Measurements from ENCODE around the gene SMIM20.

Gene SMIM20

DNA sequence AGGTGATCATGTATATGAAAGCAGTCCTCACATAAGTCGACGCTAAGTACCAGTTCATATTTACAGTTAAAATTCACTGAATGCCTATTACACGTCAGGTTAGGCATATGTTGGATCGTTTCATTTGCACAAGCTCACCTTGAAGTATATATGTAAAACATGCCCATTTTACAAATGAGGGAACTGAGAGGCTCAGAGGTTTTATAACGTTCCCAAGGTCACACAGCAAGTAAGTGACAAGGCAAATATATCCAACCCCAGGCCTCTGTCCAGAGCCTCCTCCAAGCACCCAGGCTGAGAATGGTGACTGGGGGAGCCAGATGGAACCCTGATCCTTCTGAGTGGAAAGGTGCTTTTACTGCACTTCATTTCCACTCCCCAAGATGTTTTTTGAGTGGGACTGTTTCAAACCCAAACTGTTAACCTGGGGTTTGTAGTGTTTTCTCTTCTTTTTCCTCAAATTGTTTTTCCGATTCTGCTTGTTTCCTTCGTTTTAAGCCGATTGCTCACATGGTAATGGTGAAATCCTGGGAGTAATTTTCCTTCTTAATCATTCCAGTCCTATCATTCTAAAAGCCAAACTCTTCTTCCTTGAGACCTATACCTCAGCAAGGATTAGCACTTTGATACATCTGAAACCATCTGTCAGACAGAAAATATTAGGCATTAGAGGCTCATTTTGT, 791 bp downstream of the SMIM20 start:
- 0 out of 2 replicates have a peak, but pooled peaks cover 4% of the 10 kb centered on the region for H3K36me3 ChIP-seq (ENCODE audit: insufficient read depth, low read length)
- H3K27ac ChIP-seq (ENCODE audit: low read depth, low read length): peak overlapping the region; percentile 95
- no peaks in the 10 kb centered on the region for H3K9me3 ChIP-seq (ENCODE audit: insufficient read depth, low read depth, low read length)
- H3K4me1 ChIP-seq (ENCODE audit: insufficient read depth, low read length): peaks cover 16% of the 10 kb centered on the region; the same call in 1 of the 2 replicates
- H3K9ac ChIP-seq (ENCODE audit: low read depth, low read length): peak overlapping the region; percentile 90
- H3K27me3 ChIP-seq (ENCODE audit: insufficient read depth, low read length): peaks cover 10% of the 10 kb centered on the region; the same call in 1 of the 2 replicates
- WGBS: 68% methylated on average over 7 of the region's 8 CpGs
- H3K4me3 ChIP-seq (ENCODE audit: low read length): peak overlapping the region; percentile 91

DNA sequence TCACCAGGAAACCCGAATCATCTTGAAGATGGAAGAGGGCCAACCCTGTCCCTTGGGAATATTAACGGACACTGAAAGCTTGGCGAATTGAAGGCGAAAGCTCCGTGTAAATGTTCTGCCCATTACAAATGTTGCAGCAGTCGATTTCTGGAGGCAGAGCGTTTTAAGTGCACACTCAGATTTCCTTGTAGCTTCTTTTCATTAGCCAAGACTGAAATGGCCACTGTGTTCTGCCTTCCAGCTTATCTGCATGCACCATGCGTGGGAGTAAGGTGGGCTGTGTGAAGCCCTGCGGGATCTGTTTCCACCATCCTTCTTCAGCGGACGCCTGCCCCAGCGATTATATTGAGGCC, 1.3 kb downstream of the SMIM20 start:
- Histone ChIP-seq H3K36me3 (ENCODE audit: insufficient read depth, low read length) (peaks cover 5% of the 10 kb centered on the region; the same call in 1 of the 2 replicates), H3K9me3 (ENCODE audit: insufficient read depth, low read depth, low read length) (no peaks in the 10 kb centered on the region), H3K27ac (ENCODE audit: low read depth, low read length) (no peak overlapping the region), H3K4me1 (ENCODE audit: insufficient read depth, low read length) (peaks cover 16% of the 10 kb centered on the region; the same call in 1 of the 2 replicates), H3K27me3 (ENCODE audit: insufficient read depth, low read length) (peaks cover 10% of the 10 kb centered on the region; the same call in 1 of the 2 replicates), H3K4me3 (ENCODE audit: low read length) (peak overlapping the region; percentile 91; the same call in 1 of the 2 replicates), H3K9ac (ENCODE audit: low read depth, low read length) (no peak overlapping the region)
- 94% methylated on average over 12 of the region's 12 CpGs for WGBS

DNA sequence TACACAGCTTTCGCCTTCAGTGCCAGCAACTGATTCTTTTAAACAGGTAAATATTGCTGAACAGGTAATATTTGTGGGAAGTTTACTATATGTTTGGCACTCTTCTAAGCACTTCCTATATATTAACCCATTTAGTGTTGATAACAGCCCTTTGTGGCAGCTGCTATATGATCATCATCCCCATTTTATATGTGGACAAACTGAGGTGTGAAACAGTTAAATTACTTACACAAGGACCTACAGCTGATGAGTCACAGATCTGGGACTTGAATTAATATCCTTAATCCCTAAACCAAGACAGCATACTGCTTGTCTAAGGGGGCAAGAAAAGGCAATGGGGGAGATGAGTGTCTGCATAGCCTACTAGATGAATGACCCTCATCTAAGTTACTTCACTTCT, 2.9 kb downstream of the SMIM20 start:
- 94% methylated on average over 1 of the region's 1 CpG for WGBS
- H3K36me3 ChIP-seq (ENCODE audit: insufficient read depth, low read length): peaks cover 12% of the 10 kb centered on the region; the same call in 1 of the 2 replicates

GRCh38 chr4:25919676-25920075, 5.7 kb downstream of the SMIM20 start:
- peaks cover 9% of the 10 kb centered on the region; the same call in 1 of the 2 replicates for H3K4me1 ChIP-seq (ENCODE audit: insufficient read depth, low read length)
- H3K36me3 ChIP-seq (ENCODE audit: insufficient read depth, low read length): peaks cover 18% of the 10 kb centered on the region
- H3K9ac ChIP-seq (ENCODE audit: low read depth, low read length): no peak overlapping the region
- 86% methylated on average over 4 of the region's 5 CpGs for WGBS
- H3K27ac ChIP-seq (ENCODE audit: low read depth, low read length): no peak overlapping the region
- no peak overlapping the region for H3K4me3 ChIP-seq (ENCODE audit: low read length)
- no peaks in the 10 kb centered on the region for H3K9me3 ChIP-seq (ENCODE audit: insufficient read depth, low read depth, low read length)
- H3K27me3 ChIP-seq (ENCODE audit: insufficient read depth, low read length): no peaks in the 10 kb centered on the region

More for the DNA sequence above, 2.9 kb downstream of the SMIM20 start:
- Histone ChIP-seq H3K9me3 (ENCODE audit: insufficient read depth, low read depth, low read length) (no peaks in the 10 kb centered on the region), H3K4me3 (ENCODE audit: low read length) (no peak overlapping the region), H3K27ac (ENCODE audit: low read depth, low read length) (no peak overlapping the region), H3K9ac (ENCODE audit: low read depth, low read length) (no peak overlapping the region), H3K4me1 (ENCODE audit: insufficient read depth, low read length) (peaks cover 16% of the 10 kb centered on the region; the same call in 1 of the 2 replicates), H3K27me3 (ENCODE audit: insufficient read depth, low read length) (peaks cover 10% of the 10 kb centered on the region; the same call in 1 of the 2 replicates)

DNA sequence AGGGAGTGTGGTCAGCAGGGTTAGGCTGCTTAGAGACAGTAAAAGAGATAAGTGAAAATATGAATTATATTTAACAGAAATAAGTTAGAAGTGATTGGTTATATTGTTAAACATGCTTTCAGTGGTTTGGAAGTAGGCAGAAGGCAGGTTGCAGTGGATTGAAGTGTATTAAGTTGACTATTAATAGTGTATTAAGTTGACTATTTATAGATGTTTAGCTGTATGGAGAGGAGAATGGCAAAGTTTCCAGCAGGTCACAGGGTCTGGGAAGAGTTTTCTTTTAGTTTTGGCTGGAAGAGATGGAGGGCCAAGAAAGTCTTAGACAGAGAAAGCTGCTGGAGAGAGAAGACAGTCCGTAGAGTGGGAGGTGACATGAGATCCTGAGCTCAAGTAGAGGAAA, 7.9 kb downstream of the SMIM20 start:
- Histone ChIP-seq H3K27ac (ENCODE audit: low read depth, low read length) (no peak overlapping the region), H3K27me3 (ENCODE audit: insufficient read depth, low read length) (no peaks in the 10 kb centered on the region), H3K9me3 (ENCODE audit: insufficient read depth, low read depth, low read length) (no peaks in the 10 kb centered on the region), H3K4me1 (ENCODE audit: insufficient read depth, low read length) (peaks cover 10% of the 10 kb centered on the region; the same call in 1 of the 2 replicates), H3K4me3 (ENCODE audit: low read length) (no peak overlapping the region), H3K9ac (ENCODE audit: low read depth, low read length) (no peak overlapping the region), H3K36me3 (ENCODE audit: insufficient read depth, low read length) (peaks cover 14% of the 10 kb centered on the region)
- WGBS: 94% methylated on average over 1 of the region's 1 CpG

DNA sequence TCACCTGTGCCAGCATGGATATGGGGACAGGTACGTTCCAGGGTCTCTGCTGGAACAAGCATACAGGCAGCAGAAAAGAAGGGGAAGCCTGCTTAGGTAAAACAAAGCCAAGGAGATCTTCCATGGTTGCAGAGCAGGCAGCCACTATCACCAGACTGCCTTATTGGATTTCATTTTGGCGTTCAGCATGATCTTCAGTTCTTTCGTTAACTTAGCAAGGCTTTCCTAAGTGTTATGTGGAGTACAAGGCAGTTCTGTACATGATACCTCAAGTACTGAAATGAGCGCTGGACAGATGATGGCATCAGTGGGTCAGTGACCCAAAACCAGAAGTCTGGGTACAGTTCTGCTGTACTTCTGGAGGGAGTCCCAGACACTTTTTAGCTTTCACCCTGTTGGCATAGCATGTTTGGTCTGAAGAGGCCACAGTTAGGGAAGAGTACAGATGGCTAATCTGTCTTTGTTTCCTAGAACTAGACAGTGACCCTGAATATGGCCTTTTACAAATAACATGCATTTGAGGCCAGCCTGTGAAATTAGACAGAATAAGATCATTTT, 8.9 kb downstream of the SMIM20 start:
- Histone ChIP-seq H3K9me3 (ENCODE audit: insufficient read depth, low read depth, low read length) (no peaks in the 10 kb centered on the region), H3K27ac (ENCODE audit: low read depth, low read length) (no peak overlapping the region), H3K4me1 (ENCODE audit: insufficient read depth, low read length) (peaks cover 10% of the 10 kb centered on the region; the same call in 1 of the 2 replicates), H3K9ac (ENCODE audit: low read depth, low read length) (no peak overlapping the region), H3K4me3 (ENCODE audit: low read length) (no peak overlapping the region), H3K27me3 (ENCODE audit: insufficient read depth, low read length) (no peaks in the 10 kb centered on the region), H3K36me3 (ENCODE audit: insufficient read depth, low read length) (peaks cover 14% of the 10 kb centered on the region)
- 95% methylated on average over 4 of the region's 4 CpGs for WGBS

DNA sequence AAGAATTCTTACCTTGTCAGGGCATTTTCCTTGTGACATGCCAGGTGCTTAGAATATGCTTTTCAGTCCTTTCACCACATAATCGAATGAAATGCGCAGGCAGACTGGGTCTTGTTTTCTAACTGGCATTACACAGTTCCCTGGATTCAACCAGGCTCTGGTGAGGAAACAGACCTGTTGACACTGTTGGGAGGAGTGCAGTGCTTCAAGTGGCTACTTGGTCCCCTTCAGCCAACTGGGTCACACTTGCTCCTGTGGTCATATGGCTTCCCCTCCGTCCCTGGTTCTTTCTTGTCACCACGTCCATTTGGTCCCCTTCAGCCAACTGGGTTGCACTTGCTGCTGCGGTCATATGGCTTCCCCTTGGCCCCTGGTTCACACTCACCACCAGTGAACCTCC, 9.7 kb downstream of the SMIM20 start:
- Histone ChIP-seq H3K27me3 (ENCODE audit: insufficient read depth, low read length) (no peaks in the 10 kb centered on the region), H3K27ac (ENCODE audit: low read depth, low read length) (no peak overlapping the region), H3K9me3 (ENCODE audit: insufficient read depth, low read depth, low read length) (no peaks in the 10 kb centered on the region), H3K9ac (ENCODE audit: low read depth, low read length) (no peak overlapping the region), H3K4me1 (ENCODE audit: insufficient read depth, low read length) (peaks cover 10% of the 10 kb centered on the region; the same call in 1 of the 2 replicates), H3K36me3 (ENCODE audit: insufficient read depth, low read length) (peaks cover 14% of the 10 kb centered on the region), H3K4me3 (ENCODE audit: low read length) (no peak overlapping the region)
- WGBS: 91% methylated on average over 5 of the region's 5 CpGs

- Histone ChIP-seq H3K4me1 (ENCODE audit: insufficient read depth, low read length) (peaks cover 10% of the 10 kb centered on the region; the same call in 1 of the 2 replicates), H3K9me3 (ENCODE audit: insufficient read depth, low read depth, low read length) (no peaks in the 10 kb centered on the region), H3K36me3 (ENCODE audit: insufficient read depth, low read length) (peaks cover 28% of the 10 kb centered on the region), H3K4me3 (ENCODE audit: low read length) (no peak overlapping the region), H3K9ac (ENCODE audit: low read depth, low read length) (no peak overlapping the region), H3K27ac (ENCODE audit: low read depth, low read length) (no peak overlapping the region), H3K27me3 (ENCODE audit: insufficient read depth, low read length) (no peaks in the 10 kb centered on the region)
- 59% methylated on average over 9 of the region's 11 CpGs for WGBS
Observed at GRCh38 chr4:25925486-25926201, 11.6 kb downstream of the SMIM20 start.

DNA sequence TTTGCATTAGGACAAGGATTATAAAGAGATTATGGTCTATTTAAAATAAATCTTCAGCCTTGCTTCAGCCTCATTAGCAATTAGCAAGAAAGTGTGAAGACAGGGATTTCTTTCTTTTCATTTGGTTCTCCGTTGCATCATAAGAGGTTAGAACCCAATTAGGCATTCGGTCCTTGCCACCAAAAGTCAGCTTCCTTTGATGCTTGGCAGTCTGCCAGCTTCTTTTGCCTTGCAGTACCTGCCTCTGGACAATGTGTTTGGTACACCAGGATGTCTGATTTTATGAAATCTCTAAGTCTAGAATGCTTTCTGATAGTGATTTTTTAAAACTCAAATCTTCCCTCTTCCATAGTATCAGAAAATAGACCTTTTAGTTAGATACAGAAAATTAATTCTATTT, 12.4 kb downstream of the SMIM20 start:
- no peak overlapping the region for H3K27ac ChIP-seq (ENCODE audit: low read depth, low read length)
- no peak overlapping the region for H3K9ac ChIP-seq (ENCODE audit: low read depth, low read length)
- 85% methylated on average over 2 of the region's 2 CpGs for WGBS
- peaks cover 10% of the 10 kb centered on the region; the same call in 1 of the 2 replicates for H3K4me1 ChIP-seq (ENCODE audit: insufficient read depth, low read length)
- H3K4me3 ChIP-seq (ENCODE audit: low read length): no peak overlapping the region
- H3K27me3 ChIP-seq (ENCODE audit: insufficient read depth, low read length): no peaks in the 10 kb centered on the region
- H3K9me3 ChIP-seq (ENCODE audit: insufficient read depth, low read depth, low read length): no peaks in the 10 kb centered on the region
- peaks cover 24% of the 10 kb centered on the region for H3K36me3 ChIP-seq (ENCODE audit: insufficient read depth, low read length)

- no peaks in the 10 kb centered on the region for H3K9me3 ChIP-seq (ENCODE audit: insufficient read depth, low read depth, low read length)
- no peak overlapping the region for H3K9ac ChIP-seq (ENCODE audit: low read depth, low read length)
- WGBS: 97% methylated on average over 10 of the region's 10 CpGs
- no peak overlapping the region for H3K27ac ChIP-seq (ENCODE audit: low read depth, low read length)
- peaks cover 22% of the 10 kb centered on the region for H3K36me3 ChIP-seq (ENCODE audit: insufficient read depth, low read length)
- H3K4me3 ChIP-seq (ENCODE audit: low read length): no peak overlapping the region
- peaks cover 10% of the 10 kb centered on the region; the same call in 1 of the 2 replicates for H3K4me1 ChIP-seq (ENCODE audit: insufficient read depth, low read length)
- no peaks in the 10 kb centered on the region for H3K27me3 ChIP-seq (ENCODE audit: insufficient read depth, low read length)
Observed at GRCh38 chr4:25927361-25928195, 13.6 kb downstream of the SMIM20 start.

Measured in HUES64 (cell line).